NCI-H128 (cell line): ENCODE data around the gene SLC35A4.
"Not testable (repeated sequence)": the region's sequence is repeated elsewhere in the genome, so short reads cannot be mapped to it uniquely, and the experiment has no call there.

Experiments used
- DNase-seq: peaks from one replicate; lab custom pipeline; 2025; ENCODE audit not compliant: unreplicated experiment; lab: John Stamatoyannopoulos, UW

SLC35A4 gene

DNA sequence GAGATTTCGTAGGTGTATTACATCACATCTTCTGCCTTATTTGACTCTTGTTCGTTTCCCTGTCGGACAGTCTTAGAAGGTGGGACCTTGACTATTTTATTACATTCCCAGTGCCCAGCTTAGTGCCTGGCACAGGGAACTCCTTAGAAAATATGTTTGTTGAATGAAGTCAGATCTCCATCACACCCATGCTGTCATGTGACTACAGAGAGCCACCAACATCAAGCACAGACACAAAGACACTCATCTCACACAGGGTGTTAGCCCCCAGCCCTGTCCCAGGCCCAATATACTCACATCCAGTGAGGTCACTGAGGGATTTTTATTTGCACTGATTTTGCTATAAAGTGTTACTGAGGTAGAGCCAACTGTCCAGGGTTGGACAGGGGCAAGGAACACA, 6.7 kb upstream of the SLC35A4 start:
- DNase-seq = no peak

DNA sequence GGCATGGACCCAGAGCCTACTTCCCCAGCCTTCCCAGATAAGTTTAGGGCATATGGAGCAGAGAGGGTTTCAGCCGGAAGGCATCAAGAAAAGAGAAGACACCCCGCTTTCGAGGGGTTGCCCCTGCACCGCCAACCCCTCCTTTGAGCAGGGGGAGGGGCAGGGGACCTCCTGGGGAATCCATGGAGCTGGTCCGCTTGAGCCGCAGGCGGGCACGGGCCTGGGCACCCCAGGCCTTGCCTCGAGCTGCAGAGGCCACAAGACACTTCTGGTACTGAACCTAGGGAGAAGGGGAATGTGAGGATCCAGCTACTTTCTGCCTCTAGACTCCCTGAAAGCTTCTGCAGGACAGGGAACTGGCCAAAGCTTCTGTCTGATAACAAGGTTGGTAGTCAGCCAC, 6.1 kb upstream of the SLC35A4 start:
- no peak for DNase-seq

DNA sequence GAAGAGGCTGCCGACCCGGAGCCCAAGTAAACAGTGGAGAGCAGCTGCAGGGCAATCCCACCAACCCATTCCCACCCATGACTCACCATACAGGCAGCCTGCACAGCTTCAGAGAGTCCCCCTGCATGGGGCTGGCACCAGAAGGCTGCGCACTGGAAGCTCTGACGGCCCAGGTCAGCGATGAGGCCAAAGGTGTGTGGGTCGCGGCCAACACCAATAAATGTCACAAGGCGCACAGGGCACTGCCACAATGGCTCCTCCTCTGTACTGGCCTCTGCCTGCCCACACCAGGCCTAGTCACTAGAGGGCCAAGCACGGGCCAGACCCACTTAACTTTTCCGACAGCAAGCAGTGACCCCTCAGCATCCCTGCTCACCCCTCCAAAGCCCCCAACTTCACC, 4.4 kb upstream of the SLC35A4 start:
- DNase-seq = no peak

DNA sequence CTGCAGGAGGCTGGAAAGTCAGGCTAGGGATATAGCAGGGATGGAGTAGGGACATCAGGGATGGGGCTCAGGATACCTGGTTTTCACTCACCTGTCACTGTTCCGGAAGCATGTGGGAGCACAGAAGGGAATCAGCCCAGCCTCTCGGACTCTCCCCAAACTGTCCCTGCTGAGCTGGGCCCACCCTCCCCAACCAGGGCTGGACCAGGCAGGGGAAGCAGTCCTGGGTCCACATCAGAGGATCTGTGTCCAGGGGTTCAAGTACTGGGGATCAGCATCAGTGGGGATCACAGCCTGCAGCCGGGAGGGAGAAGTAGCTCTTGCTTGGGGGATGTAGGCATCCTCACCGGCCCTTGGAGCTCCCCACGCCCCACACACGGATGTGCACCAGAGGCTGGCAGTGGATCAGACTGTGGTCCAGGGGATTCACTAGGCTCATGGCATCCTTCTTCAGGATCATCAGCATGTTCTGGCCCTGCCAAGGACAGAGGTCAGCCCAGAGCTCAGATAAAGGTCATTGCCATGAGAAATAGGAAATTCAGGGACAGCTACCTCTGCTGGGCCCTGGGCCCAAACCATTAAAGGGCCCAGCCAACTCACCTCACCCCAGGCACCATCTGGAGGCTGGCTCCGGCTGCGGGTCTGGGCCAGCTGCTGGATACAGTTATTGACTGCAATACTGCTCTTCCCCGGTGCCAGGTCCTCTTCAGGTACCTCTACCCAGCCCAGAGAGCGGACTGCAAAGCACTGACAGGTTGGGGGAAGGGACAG, 2.7 kb upstream of the SLC35A4 start:
- no peak for DNase-seq

DNA sequence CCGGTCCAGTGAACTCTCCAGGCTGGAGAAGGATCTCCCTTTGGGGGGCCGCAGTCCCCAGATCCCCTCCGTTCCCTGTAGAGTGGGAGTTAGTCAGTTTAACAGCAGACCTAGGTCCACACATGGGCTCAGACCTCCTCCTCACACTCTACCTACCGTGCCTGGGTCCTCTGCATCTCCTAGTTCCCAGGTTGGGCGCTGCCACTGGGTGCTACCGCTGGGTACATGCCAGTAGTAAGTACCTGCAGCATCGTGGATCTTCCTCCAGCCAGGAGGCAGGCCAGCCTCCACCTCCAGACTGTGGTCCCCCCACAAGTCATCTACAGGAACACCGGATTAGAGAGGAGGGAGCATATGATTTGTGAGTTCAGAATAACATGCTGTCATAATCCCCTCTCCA, 1.0 kb upstream of the SLC35A4 start:
- no peak for DNase-seq

DNA sequence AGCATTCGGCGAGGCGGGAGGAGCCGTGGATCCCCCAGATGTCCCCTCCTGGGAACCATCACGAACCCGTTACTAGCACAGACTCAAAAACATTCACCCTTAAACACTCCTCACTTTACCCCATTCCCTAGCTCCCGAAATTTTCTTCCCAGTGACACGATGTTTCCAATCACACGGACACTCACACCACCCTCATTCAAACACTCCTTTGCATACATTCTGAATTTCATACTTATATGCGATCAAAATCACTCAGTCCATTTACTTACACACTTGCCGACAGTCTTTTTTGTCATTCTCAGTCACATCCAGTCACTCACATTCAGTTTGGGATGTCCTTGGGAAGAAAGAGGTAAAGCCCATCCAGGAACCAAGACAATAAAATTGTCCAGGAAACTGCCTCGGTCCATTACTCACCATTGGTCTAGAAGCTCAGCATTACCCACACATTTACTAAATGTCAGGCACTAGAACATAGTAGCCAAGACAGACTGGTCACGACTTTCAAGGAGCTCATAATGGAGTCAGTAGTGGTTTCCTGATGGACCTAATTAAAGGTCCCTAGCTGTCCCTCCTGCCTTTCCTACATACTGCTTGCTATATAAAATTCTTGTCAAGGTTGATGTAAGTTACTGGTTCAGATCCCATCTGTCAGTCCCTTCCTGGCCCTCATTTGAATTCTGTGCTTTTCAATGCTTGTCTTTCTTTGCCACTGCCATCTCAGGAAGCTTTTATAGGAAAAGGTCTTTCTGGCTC, 574 bp downstream of the SLC35A4 start:
- no peak for DNase-seq

DNA sequence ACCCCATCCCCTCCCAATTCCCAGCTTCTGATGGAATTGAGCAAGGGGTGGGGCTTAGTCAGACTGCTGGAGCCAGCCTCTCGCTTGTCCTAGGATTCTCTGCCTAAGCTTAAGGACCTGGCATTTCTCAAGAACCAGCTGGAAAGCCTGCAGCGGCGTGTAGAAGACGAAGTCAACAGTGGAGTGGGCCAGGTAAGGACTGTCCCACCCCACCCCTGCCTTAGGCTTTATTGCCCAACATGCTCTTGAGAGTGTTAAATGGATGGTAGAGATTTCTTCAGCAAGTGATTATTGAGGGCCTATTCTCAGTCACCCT, 1.1 kb downstream of the SLC35A4 start:
- no peak for DNase-seq

DNA sequence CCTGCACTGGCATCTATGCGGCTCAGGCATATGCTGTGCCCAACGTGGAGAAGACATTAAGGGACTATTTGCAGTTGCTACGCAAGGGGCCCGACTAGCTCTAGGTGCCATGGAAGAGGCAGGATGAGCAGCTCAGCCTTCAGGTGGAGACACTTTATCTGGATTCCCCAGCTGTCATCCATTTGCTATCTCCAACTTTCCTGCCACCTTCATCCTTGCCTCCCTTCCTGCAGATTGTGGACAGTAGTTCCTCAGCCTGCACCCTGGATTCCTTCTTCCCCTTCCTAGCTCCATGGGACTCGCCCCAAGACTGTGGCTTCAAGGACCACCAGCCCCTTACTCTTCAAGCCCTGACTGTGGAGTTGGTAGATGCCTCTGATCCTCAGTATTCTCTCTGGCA, 2.0 kb downstream of the SLC35A4 start:
- DNase-seq = no peak

DNA sequence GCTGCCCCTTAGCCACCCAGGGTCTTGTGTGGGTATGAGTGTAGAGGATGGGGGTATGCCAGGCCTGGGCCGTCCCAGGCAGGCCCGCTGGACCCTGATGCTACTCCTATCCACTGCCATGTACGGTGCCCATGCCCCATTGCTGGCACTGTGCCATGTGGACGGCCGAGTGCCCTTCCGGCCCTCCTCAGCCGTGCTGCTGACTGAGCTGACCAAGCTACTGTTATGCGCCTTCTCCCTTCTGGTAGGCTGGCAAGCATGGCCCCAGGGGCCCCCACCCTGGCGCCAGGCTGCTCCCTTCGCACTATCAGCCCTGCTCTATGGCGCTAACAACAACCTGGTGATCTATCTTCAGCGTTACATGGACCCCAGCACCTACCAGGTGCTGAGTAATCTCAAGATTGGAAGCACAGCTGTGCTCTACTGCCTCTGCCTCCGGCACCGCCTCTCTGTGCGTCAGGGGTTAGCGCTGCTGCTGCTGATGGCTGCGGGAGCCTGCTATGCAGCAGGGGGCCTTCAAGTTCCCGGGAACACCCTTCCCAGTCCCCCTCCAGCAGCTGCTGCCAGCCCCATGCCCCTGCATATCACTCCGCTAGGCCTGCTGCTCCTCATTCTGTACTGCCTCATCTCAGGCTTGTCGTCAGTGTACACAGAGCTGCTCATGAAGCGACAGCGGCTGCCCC, 2.6 kb downstream of the SLC35A4 start:
- DNase-seq = no peak

DNA sequence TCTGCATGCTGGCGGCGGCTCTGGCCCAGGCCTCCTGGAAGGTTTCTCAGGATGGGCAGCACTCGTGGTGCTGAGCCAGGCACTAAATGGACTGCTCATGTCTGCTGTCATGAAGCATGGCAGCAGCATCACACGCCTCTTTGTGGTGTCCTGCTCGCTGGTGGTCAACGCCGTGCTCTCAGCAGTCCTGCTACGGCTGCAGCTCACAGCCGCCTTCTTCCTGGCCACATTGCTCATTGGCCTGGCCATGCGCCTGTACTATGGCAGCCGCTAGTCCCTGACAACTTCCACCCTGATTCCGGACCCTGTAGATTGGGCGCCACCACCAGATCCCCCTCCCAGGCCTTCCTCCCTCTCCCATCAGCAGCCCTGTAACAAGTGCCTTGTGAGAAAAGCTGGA, 3.2 kb downstream of the SLC35A4 start:
- DNase-seq = no peak

DNA sequence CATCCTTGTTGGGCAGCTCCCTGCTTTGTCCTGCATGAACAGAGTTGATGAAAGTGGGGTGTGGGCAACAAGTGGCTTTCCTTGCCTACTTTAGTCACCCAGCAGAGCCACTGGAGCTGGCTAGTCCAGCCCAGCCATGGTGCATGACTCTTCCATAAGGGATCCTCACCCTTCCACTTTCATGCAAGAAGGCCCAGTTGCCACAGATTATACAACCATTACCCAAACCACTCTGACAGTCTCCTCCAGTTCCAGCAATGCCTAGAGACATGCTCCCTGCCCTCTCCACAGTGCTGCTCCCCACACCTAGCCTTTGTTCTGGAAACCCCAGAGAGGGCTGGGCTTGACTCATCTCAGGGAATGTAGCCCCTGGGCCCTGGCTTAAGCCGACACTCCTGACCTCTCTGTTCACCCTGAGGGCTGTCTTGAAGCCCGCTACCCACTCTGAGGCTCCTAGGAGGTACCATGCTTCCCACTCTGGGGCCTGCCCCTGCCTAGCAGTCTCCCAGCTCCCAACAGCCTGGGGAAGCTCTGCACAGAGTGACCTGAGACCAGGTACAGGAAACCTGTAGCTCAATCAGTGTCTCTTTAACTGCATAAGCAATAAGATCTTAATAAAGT, 3.9 kb downstream of the SLC35A4 start:
- no peak for DNase-seq

DNA sequence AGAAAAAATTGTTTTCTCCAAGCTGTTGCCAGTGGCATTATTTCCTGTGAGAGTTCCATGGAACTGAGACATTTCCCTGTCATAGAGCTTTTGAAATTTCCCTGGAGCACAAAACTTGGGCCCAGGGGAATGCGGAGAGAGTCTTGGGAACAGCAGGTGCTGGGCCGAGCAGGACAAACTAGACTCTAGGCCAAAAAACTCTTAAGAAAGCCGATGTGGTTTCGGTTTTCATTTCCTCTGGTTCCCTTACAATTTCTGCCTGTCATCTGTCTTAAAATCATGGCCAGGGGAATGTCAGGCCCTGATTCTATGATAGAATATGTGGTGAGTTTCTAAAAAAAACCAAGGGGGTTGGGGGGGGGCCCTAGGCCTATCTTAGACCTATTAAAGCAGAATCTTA, 4.6 kb downstream of the SLC35A4 start:
- DNase-seq = no peak

DNA sequence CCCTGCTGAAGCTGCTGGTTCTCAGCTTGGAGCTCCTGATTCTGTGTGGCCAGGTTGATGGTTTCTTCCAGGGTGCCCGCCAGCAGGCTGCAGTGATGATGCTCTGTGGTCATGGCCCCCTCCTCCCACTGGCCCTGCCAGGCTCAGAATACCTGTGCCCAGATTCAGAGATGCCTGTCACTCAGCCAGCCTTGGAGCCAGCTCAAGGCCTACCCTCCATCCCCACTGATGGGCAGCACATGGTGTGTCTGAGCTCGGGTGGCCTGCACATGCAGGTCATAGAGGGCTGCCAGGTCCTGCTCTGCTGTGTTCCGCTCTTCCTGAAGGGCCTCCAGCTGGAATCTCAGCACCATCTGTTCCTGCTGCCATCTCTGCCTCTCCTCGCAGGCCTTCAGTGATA, 5.4 kb downstream of the SLC35A4 start:
- no peak for DNase-seq

DNA sequence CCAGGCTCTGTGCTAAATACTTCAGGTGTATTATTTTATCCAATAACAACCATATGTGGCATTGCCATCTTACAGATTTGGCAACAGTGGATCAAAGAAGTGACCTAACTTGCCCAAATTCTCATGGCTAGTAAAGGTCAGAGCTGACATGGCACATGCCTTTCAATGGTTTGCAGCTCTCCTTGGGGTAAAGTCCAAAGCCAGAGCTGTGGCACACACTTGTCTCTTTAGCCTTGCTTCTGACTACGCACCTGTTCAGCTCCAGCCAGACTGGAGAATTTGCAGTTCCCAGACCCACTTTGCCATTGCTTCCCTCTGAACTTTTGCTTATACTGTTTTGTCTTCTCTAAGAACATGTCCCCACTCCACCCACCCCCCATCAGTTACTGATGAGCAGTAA, 5.9 kb downstream of the SLC35A4 start:
- DNase-seq = no peak

DNA sequence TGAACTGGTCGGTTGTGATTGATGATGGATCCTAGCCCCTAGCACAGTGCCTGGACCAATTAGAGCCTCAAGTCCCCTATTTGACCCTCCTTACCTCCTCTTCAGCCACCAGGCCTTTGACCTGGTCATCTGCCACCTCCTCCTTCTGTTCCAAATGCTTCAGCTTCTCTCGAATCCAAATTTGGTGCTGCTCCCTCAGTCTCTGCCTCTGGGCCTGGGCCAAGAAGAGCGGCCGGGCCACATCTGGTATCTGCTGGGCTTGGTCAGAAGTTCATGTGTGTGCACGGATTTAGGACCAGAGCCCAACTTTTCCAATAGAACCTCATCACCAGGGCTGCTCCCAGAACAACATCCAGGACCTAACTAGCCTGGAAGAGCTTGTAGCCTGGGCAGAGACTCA, 6.5 kb downstream of the SLC35A4 start:
- DNase-seq = no peak

DNA sequence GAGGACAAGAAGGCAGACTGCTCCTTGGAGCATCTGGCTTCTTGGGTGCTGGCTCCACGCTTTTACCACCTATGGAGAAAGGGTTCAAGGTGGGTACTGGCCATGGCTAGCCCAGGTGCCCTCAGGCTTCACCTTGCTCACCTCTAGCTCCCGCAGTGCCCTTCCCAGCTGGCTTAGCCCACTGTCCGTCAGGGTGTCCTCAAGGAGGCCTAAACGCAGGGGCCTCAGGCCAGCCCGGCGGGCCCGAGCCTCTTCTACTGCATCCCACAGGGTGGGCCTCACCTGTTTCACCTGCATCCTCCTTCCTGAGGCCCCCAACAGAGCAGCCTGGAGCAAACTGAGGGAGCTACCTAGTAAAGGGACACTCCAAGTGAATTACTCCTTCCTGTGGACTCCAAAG, 9.1 kb downstream of the SLC35A4 start:
- DNase-seq = no peak

DNA sequence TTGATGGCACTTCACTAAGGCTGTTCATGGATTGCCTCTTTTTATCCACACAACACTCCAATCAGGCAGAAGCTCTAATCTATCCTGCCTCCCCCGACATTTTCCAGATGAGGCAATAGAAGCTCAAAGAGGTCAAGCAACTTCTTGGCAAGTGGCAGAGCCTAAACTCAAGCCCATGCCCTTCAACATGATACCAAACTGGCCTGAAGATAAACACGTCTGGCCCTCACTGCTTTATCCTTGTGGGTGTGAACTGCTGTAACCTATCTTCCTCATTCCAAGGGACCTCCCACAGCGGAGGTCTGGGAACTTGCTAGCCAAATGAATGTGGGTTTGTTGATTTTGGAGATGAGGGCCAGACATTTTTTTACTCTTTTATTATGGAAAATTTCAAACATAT, 9.5 kb downstream of the SLC35A4 start:
- DNase-seq = no peak

DNA sequence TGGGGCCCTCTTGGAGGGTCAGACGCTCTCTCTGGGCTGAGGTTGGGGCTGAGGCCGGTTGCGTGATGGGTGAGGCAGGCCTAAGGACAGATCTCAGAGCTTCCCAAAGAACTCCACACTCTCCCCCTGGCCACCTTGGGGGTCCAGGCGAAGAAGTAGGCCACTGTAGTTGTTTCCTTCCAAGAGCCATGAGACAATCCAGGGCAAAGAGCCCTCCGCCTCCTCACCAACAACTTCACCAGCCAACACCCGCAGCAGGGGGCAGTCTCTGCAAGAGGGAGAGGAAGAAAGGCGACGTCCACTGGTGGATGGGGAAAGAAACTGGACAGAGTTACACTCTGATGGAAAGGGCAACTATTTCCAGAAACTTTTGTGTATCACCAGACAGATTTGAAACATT, 10.7 kb downstream of the SLC35A4 start:
- DNase-seq = no peak

DNA sequence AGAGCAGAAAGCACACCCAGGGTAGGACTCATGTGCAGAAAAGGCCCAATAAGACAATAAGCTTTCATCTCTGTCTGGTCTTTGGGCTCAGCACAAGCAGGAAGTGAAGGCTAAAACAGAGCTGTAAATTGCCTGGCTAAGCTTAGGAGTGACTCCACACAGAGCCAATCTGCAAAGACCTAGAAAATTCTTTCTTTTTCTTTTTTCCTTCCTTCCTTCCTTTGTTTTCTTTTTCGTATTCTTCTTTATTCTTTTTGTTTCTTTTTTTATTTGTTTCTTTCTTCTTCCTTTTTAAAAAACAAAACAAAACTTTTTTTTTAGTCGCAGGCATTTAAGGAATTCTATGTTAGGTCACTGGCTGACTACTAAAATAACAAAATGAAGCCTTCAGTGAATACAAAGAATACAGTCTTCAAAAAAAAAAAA, 12.2 kb downstream of the SLC35A4 start:
- DNase-seq = no peak

DNA sequence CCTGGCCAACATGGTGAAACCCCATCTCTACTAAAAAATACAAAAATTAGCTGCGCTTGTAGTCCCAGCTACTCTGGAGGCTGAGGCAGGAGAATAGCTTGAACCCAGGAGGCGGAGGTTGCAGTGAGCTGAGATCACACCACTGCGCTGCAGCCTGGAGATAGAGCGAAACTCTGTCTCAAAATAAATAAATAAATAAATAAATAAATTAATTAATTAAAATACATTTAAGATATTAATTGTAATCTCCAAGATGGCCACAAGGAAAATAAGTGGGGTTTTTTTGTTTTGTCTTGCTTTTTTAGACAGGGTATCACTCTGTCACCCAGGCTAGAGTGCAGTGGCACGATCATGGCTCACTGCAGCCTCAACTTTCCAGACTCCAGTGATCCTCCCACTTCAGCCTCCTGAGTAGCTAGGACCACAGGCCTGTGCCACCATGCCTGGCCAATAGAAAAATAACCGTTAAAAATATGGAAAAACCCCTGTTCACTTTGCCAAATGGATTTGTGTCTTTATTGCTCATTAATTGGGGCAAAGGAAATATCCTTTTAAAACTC, 14.6 kb downstream of the SLC35A4 start:
- DNase-seq = not testable (repeated sequence)

DNA sequence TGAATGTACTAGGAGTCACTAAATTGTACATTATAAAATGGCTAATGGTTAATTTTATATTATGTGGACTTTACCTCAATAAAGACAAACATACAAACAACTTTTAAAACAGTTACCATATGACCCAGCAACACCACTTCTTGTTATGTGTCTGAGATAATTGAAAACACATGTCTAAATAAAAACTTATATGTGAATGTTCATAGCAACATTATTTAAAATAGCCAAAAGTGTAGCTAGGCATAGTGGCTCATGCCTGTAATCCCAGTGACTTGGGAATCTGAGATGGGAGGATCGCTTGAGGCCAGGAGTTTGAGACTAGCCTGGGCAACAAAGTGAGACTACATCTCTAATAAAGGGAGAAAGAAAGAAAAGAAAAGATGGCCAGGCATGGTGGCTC, 22.9 kb downstream of the SLC35A4 start:
- DNase-seq = no peak
